OCI-LY7 (cell line): Measurements from ENCODE around the gene RSPRY1. TPM values are rescaled to one million over a fixed set of nuclear protein-coding genes. Genes with fewer than 3 reads are reported as not detected.

Source experiments
- BruUV-seq: library from RNA; stranded (reverse); fragments of 400-500 nt; replicated peaks from 2 replicates; lab custom pipeline; 2021; lab: Mats Ljungman, UMichigan
- CTCF ChIA-PET: fragments of 300-600 bp; sonication (Branson Sonifier 250); formaldehyde crosslinking; loops from one replicate; lab custom pipeline; 2022; ENCODE audit warnings: antibody characterized with exemption; ENCODE audit not compliant: unreplicated experiment; lab: Charles Lee
- POLR2A ChIA-PET: fragments of 300-600 bp; sonication (Branson Sonifier 250); formaldehyde crosslinking; loops from one replicate; lab custom pipeline; 2022; ENCODE audit warnings: antibody characterized with exemption; lab: Charles Lee
- DNase-seq: peaks from one replicate; pipeline ENCODE4 v3.0.0-alpha.2; 2015; ENCODE audit warnings: low spot score
- H2AFZ ChIP-seq: fragments of 200-600 bp; sonication (generic), shearing (Covaris generic); 2 replicates; pipeline ENCODE4 v1.6.1; 2014; ENCODE audit warnings: mild to moderate bottlenecking, antibody characterized with exemption, low read length, moderate library complexity
- H3K27ac ChIP-seq: fragments of 200-600 bp; sonication (generic); 2 replicates; pipeline ENCODE4 v1.5.1; 2014; ENCODE audit warnings: mixed run types, low read depth, mild to moderate bottlenecking, moderate library complexity, low read length, inconsistent platforms; ENCODE audit not compliant: poor library complexity, severe bottlenecking
- H3K36me3 ChIP-seq: fragments of 200-600 bp; sonication (generic); 2 replicates; pipeline ENCODE4 v1.6.1; 2014; ENCODE audit warnings: mild to moderate bottlenecking, antibody characterized with exemption, low read length, moderate library complexity, mixed read lengths; ENCODE audit not compliant: insufficient read depth
- H3K4me1 ChIP-seq: fragments of 200-600 bp; sonication (generic); 2 replicates; pipeline ENCODE4 v1.5.1; 2014; ENCODE audit warnings: mild to moderate bottlenecking, low read length; ENCODE audit not compliant: insufficient read depth, poor library complexity, severe bottlenecking
- H3K4me2 ChIP-seq: fragments of 200-600 bp; sonication (generic); 2 replicates; pipeline ENCODE4 v1.6.1; 2014; ENCODE audit warnings: mild to moderate bottlenecking, low read length
- H3K4me3 ChIP-seq: fragments of 200-600 bp; sonication (generic); 2 replicates; pipeline ENCODE4 v1.5.1; 2014; ENCODE audit warnings: mild to moderate bottlenecking, low read depth, low read length; ENCODE audit not compliant: poor library complexity, severe bottlenecking
- H3K79me2 ChIP-seq: fragments of 200-600 bp; sonication (generic); 2 replicates; pipeline ENCODE4 v1.6.1; 2016; ENCODE audit warnings: low read depth, mild to moderate bottlenecking, low read length, moderate library complexity, mixed read lengths; ENCODE audit not compliant: insufficient read depth
- H3K9me2 ChIP-seq: fragments of 200-600 bp; sonication (generic); 2 replicates; pipeline ENCODE4 v1.6.1; 2016; ENCODE audit warnings: mild to moderate bottlenecking, low read length, mixed read lengths; ENCODE audit not compliant: insufficient read depth
- H3K9me3 ChIP-seq: fragments of 200-600 bp; sonication (generic); 2 replicates; pipeline ENCODE4 v1.6.1; 2014; ENCODE audit warnings: mild to moderate bottlenecking, mixed run types, low read length, mixed read lengths
- H4K20me1 ChIP-seq: fragments of 200-600 bp; sonication (generic); 2 replicates; pipeline ENCODE4 v1.6.1; 2014; ENCODE audit warnings: mild to moderate bottlenecking, antibody characterized with exemption, low read length, moderate library complexity, mixed read lengths; ENCODE audit not compliant: insufficient read depth
- CTCF ChIP-seq: fragments of 200-600 bp; sonication (generic); conservative IDR thresholded peaks from 2 replicates; pipeline ENCODE4 v1.5.1; 2014; ENCODE audit warnings: mild to moderate bottlenecking, antibody characterized with exemption, low read length, moderate library complexity, mixed read lengths
- EZH2phosphoT487 ChIP-seq: fragments of 200-600 bp; sonication (generic); IDR thresholded peaks from 2 replicates; pipeline ENCODE4 v1.6.1; 2018; ENCODE audit warnings: low read depth, borderline replicate concordance, mild to moderate bottlenecking, mixed run types, antibody characterized with exemption, low read length, moderate library complexity, mixed read lengths
- intact Hi-C: fragments of 100-400 bp; cut with micrococcal nuclease; formaldehyde crosslinking; loops from one replicate; pipeline ENCODE4 v1.10.0; 2022; ENCODE audit not compliant: unreplicated experiment
- total RNA-seq, 2 experiments: library from RNA; depleted of rRNA in 1 of 2; stranded (reverse); fragments of >200 nt in 1 of 2; shearing (Covaris generic) in 1 of 2; gene quantifications; 2 replicates each; pipeline ENCODE4 v1.2.3, GENCODE V29; 2014 to 2022

The RSPRY1 gene
- total RNA-seq, 2 experiments from 2014 or later: 17.1 to 25.2 TPM

DNA sequence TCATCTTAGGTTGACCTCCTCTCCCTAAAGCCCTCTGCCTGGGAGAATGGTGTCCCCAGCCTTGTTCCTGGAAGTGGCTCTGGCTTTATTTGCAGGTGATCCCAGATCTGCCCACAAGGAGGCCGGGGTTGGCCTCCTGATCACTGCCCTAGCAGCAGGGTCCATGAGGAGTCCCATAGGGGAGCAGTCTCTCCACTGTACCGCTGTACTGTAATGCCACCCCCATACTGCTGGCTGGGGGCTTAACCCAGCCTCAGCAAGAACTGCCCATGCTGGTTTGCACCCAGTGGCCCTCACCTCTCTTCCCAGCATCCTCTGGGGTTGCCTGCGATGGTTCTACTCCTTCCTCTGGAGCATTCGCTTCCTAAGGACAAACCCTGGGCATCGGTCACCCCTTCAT, 39.4 kb upstream of the RSPRY1 start:
- H3K9me2 ChIP-seq: no peaks in the 10 kb centered on the region
- H3K79me2 ChIP-seq: no peaks in the 10 kb centered on the region
- peak overlapping the region; percentile 34 for H3K4me3 ChIP-seq
- intact Hi-C loops: no loop called here
- ChIA-PET POLR2A (no interaction called here), CTCF (no interaction called here)
- H3K4me2 ChIP-seq: peak overlapping the region; percentile 61
- TF ChIP-seq CTCF (peak; percentile 45), EZH2phosphoT487 (no peak)
- H4K20me1 ChIP-seq: no peaks in the 10 kb centered on the region
- peaks cover 4% of the 10 kb centered on the region; the same call in 1 of the 2 replicates for H3K36me3 ChIP-seq
- H3K9me3 ChIP-seq: no peaks in the 10 kb centered on the region
- peaks cover 56% of the 10 kb centered on the region for H3K4me1 ChIP-seq
- no TSS peak for BruUV-seq
- H3K27ac ChIP-seq: peak overlapping the region; percentile 72
- H2AFZ ChIP-seq: no peak overlapping the region
- no peak for DNase-seq

- peak; percentile 70 for DNase-seq
- Histone ChIP-seq H3K79me2 (no peaks in the 10 kb centered on the region), H3K4me1 (peaks cover 47% of the 10 kb centered on the region), H3K27ac (peak overlapping the region; percentile 72), H3K4me3 (peak overlapping the region; percentile 34), H2AFZ (peak overlapping the region; percentile 14; the same call in 1 of the 2 replicates), H3K9me3 (no peaks in the 10 kb centered on the region), H3K36me3 (peaks cover 12% of the 10 kb centered on the region), H3K9me2 (no peaks in the 10 kb centered on the region), H4K20me1 (no peaks in the 10 kb centered on the region), H3K4me2 (peak overlapping the region; percentile 61)
- intact Hi-C loops: no loop called here
- no peak for TF ChIP-seq CTCF
- TF ChIP-seq EZH2phosphoT487: no peak
- no TSS peak for BruUV-seq
- ChIA-PET POLR2A (no interaction called here), CTCF (no interaction called here)
These were observed 38.5 kb upstream of the RSPRY1 start for GRCh38 chr16:57147381-57148221.

- POLR2A ChIA-PET: no interaction called here
- H3K4me2 ChIP-seq: peak overlapping the region; percentile 61
- H3K9me3 ChIP-seq: no peaks in the 10 kb centered on the region
- TF ChIP-seq EZH2phosphoT487 (no peak), CTCF (no peak)
- intact Hi-C loops: no loop called here
- DNase-seq: no peak
- no peak overlapping the region for H2AFZ ChIP-seq
- no peaks in the 10 kb centered on the region for H3K9me2 ChIP-seq
- no peaks in the 10 kb centered on the region for H4K20me1 ChIP-seq
- H3K36me3 ChIP-seq: peaks cover 21% of the 10 kb centered on the region
- H3K79me2 ChIP-seq: no peaks in the 10 kb centered on the region
- H3K4me3 ChIP-seq: no peak overlapping the region
- no TSS peak for BruUV-seq
- peaks cover 41% of the 10 kb centered on the region for H3K4me1 ChIP-seq
- CTCF ChIA-PET: no interaction called here
- H3K27ac ChIP-seq: peak overlapping the region; percentile 72
These were observed 37.6 kb upstream of the RSPRY1 start for GRCh38 chr16:57148481-57148880.
